ENCODE results near the gene GRB14.

GRCh38 chr2:164515030-164515429, 106.3 kb downstream of the GRB14 start:
- TF ChIP-seq TAF1 (IDR thresholded peaks at IDR 0.05; ENCODE audit: borderline replicate concordance, insufficient read depth, low read length) (no peak), POLR2AphosphoS5 (IDR thresholded peaks at IDR 0.05; ENCODE audit: low read depth, low read length) (no peak), REST (IDR thresholded peaks at IDR 0.05; ENCODE audit: insufficient read depth in 1 of 2, low read depth in 2 of 2, low read length in 2 of 2) (no peak), SIN3A (IDR thresholded peaks at IDR 0.05; ENCODE audit: borderline replicate concordance, insufficient read depth, low read length) (no peak), FOXP2 (optimal IDR thresholded peaks at IDR 0.05; ENCODE audit: borderline replicate concordance, extremely low read depth, extremely low read length, insufficient read depth) (no peak)
